ENCODE results near the gene NAA60.
"Not testable (repeated sequence)": the region's sequence is repeated elsewhere in the genome, so short reads cannot be mapped to it uniquely, and the experiment has no call there.

The NAA60 gene

GRCh38 chr16:3465301-3465700 is 21.8 kb downstream of the NAA60 start:
- DNase-seq (ENCODE audit: low read depth), result no peak

GRCh38 chr16:3465911-3466584 is 22.6 kb downstream of the NAA60 start:
- DNase-seq (ENCODE audit: low read depth), result no peak

- DNase-seq (ENCODE audit: low read depth), result no peak
Observed at GRCh38 chr16:3467182-3467581, 23.7 kb downstream of the NAA60 start.

- no peak for DNase-seq (ENCODE audit: low read depth)
Observed at GRCh38 chr16:3467921-3468320, 24.4 kb downstream of the NAA60 start.

- DNase-seq (ENCODE audit: low read depth), result no peak
Observed at GRCh38 chr16:3468501-3468900, 25.0 kb downstream of the NAA60 start.

GRCh38 chr16:3469736-3470135 is 26.3 kb downstream of the NAA60 start:
- no peak for DNase-seq (ENCODE audit: low read depth)

- DNase-seq (ENCODE audit: low read depth), result no peak
Observed at GRCh38 chr16:3470723-3471122, 27.2 kb downstream of the NAA60 start.

- DNase-seq (ENCODE audit: low read depth), result no peak
Observed at GRCh38 chr16:3471518-3472176, 28.2 kb downstream of the NAA60 start.

- DNase-seq (ENCODE audit: low read depth), result no peak
Observed at GRCh38 chr16:3472878-3473595, 29.6 kb downstream of the NAA60 start.

GRCh38 chr16:3473596-3473943 is 30.1 kb downstream of the NAA60 start:
- DNase-seq (ENCODE audit: low read depth), result not testable (repeated sequence)

GRCh38 chr16:3474136-3474779 is 30.8 kb downstream of the NAA60 start:
- no peak for DNase-seq (ENCODE audit: low read depth)

- DNase-seq (ENCODE audit: low read depth), result not testable (repeated sequence)
Observed at GRCh38 chr16:3474870-3475269, 31.4 kb downstream of the NAA60 start.

GRCh38 chr16:3475604-3476375 is 32.3 kb downstream of the NAA60 start:
- DNase-seq (ENCODE audit: low read depth), result no peak

- no peak for DNase-seq (ENCODE audit: low read depth)
Observed at GRCh38 chr16:3476409-3476808, 32.9 kb downstream of the NAA60 start.

GRCh38 chr16:3478242-3478925 is 34.9 kb downstream of the NAA60 start:
- DNase-seq (ENCODE audit: low read depth), result no peak

GRCh38 chr16:3479654-3480216 is 36.3 kb downstream of the NAA60 start:
- DNase-seq (ENCODE audit: low read depth), result no peak

GRCh38 chr16:3480901-3481695 is 37.6 kb downstream of the NAA60 start:
- DNase-seq (ENCODE audit: low read depth), result no peak

GRCh38 chr16:3481696-3482658 is 38.5 kb downstream of the NAA60 start:
- DNase-seq (ENCODE audit: low read depth), result no peak

- no peak for DNase-seq (ENCODE audit: low read depth)
Observed at GRCh38 chr16:3482659-3483241, 39.3 kb downstream of the NAA60 start.

Data from stimulated activated CD8-positive, alpha-beta memory T cell treated with anti-CD3 and anti-CD28 coated beads, Interleukin-15, amount 100 ng/mL, for 24 hours (primary cell).